A673 (cell line): Measurements from ENCODE around the gene TMEM271. TPM values are rescaled to one million over a fixed set of nuclear protein-coding genes. Genes with fewer than 3 reads are reported as not detected.

Experiments used
- BruUV-seq: library from RNA; stranded (reverse); fragments of 400-500 nt; replicated peaks from 2 replicates; lab custom pipeline; 2021; lab: Mats Ljungman, UMichigan
- CTCF ChIA-PET: fragments of 300-600 bp; sonication (Branson Sonifier 250); formaldehyde crosslinking; loops from one replicate; lab custom pipeline; 2022; ENCODE audit warnings: antibody characterized with exemption; lab: Charles Lee
- POLR2A ChIA-PET: fragments of 300-600 bp; sonication (Branson Sonifier 250); formaldehyde crosslinking; loops from one replicate; lab custom pipeline; 2022; ENCODE audit warnings: antibody characterized with exemption; ENCODE audit not compliant: low non-redundant PET; lab: Charles Lee
- DNase-seq: peaks from one replicate; pipeline ENCODE4 v3.0.0-alpha.2; 2015; ENCODE audit warnings: low spot score
- H3K27ac ChIP-seq: fragments of 200-600 bp; sonication (generic); 2 replicates; pipeline ENCODE4 v1.5.1; 2016; ENCODE audit warnings: mixed run types, low read depth, mild to moderate bottlenecking, mixed read lengths, antibody characterized with exemption, low read length; ENCODE audit not compliant: poor library complexity, severe bottlenecking
- H3K27me3 ChIP-seq: fragments of 200-600 bp; sonication (generic); replicated peaks from 2 replicates; pipeline ENCODE4 v1.6.1; 2017; ENCODE audit warnings: mixed run types, low read depth, mild to moderate bottlenecking, mixed read lengths, antibody characterized with exemption, low read length; ENCODE audit not compliant: insufficient read depth, poor library complexity
- H3K36me3 ChIP-seq: fragments of 200-600 bp; sonication (generic); 2 replicates; pipeline ENCODE4 v1.6.1; 2016; ENCODE audit warnings: mixed run types, mild to moderate bottlenecking, mixed read lengths, antibody characterized with exemption, low read length; ENCODE audit not compliant: insufficient read depth, poor library complexity, severe bottlenecking
- H3K4me1 ChIP-seq: fragments of 200-600 bp; sonication (generic); 2 replicates; pipeline ENCODE4 v1.6.1; 2017; ENCODE audit warnings: mixed run types, mild to moderate bottlenecking, mixed read lengths, antibody characterized with exemption, low read length; ENCODE audit not compliant: insufficient read depth, poor library complexity, severe bottlenecking
- H3K4me3 ChIP-seq: fragments of 200-600 bp; sonication (generic); 2 replicates; pipeline ENCODE4 v1.5.1; 2016; ENCODE audit warnings: low read depth, mixed run types, mild to moderate bottlenecking, mixed read lengths, low read length; ENCODE audit not compliant: poor library complexity, severe bottlenecking
- H3K9me3 ChIP-seq: fragments of 200-600 bp; sonication (generic); 2 replicates; pipeline ENCODE4 v1.6.1; 2016; ENCODE audit warnings: mixed run types, low read depth, mild to moderate bottlenecking, mixed read lengths, antibody characterized with exemption, low read length; ENCODE audit not compliant: poor library complexity, severe bottlenecking
- CTCF ChIP-seq: fragments of 300-800, 200-600 bp; sonication (generic); conservative IDR thresholded peaks from 2 replicates; pipeline ENCODE4 v1.5.1; 2017; ENCODE audit warnings: low read depth, mild to moderate bottlenecking, antibody characterized with exemption, low read length, moderate library complexity, mixed read lengths
- EZH2 ChIP-seq: fragments of 200-600 bp; sonication (generic); IDR thresholded peaks from 2 replicates; pipeline ENCODE4 v1.6.1; 2017; ENCODE audit warnings: borderline replicate concordance, low read depth, mild to moderate bottlenecking, mixed read lengths, antibody characterized with exemption, low read length; ENCODE audit not compliant: poor library complexity, severe bottlenecking
- intact Hi-C: fragments of 100-400 bp; cut with micrococcal nuclease; formaldehyde crosslinking; loops from one replicate; pipeline ENCODE4 v1.10.0; 2022; ENCODE audit not compliant: unreplicated experiment
- total RNA-seq: library from RNA; stranded (reverse); gene quantifications from 2 replicates; pipeline ENCODE4 v1.2.3, GENCODE V29; 2021

TMEM271 gene
- total RNA-seq, 1 experiment from 2014 or later, result 3.6 TPM

DNA sequence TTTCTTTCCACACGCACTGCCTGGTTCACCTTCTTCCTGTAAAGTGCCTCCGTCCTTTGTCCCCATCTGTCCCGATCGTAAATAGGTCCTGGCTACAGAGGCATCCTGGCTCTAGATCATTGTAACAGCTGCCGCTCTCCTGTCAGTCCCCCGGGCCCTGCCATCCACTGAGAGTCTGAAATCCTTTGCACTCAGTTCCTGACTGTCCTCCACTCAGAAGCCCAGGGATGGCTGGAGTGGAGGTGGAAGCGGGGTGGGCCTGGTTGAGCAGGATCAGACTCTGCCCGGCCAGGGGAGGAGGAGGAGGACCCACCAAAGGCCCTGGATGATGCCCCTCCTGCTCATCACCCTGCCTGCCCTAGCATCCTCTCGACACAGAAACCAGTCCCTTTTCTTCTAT is 47.3 kb downstream of the TMEM271 start:
- H3K4me3 ChIP-seq, result no peak overlapping the region

DNA sequence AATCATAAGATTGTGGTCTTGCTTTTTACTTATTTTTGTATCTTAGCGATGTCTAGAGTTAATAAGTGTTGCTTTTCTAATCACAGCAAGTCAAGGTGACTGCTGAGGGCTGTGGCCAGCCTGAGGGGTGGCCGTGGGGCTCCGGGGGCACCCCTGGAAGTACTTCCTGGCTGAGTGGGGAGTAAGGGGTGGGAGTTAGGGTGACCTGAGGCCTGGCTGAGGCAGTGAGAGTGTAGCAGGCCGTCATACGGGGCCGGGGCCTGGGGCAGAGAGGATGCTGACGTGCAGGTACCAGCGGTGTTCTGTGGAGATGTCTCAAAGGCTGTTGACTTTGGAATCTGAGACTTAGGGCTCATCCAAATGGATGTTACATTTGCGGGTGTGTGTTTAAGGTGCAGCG is 47.8 kb downstream of the TMEM271 start:
- BruUV-seq, result no TSS peak
- Histone ChIP-seq H3K4me3 (no peak overlapping the region), H3K27ac (peak overlapping the region; percentile 23), H3K4me1 (no peaks in the 10 kb centered on the region), H3K9me3 (no peaks in the 10 kb centered on the region), H3K27me3 (no peaks in the 10 kb centered on the region), H3K36me3 (peaks cover 19% of the 10 kb centered on the region)
- ChIA-PET CTCF (no interaction called here), POLR2A (no interaction called here)
- intact Hi-C loops, result no loop called here
- DNase-seq, result no peak
- no peak for TF ChIP-seq EZH2
- no peak for TF ChIP-seq CTCF

More for the DNA sequence above, 47.3 kb downstream of the TMEM271 start:
- H3K27me3 ChIP-seq, result no peaks in the 10 kb centered on the region
- H3K27ac ChIP-seq, result no peak overlapping the region
- H3K4me1 ChIP-seq, result no peaks in the 10 kb centered on the region
- intact Hi-C loops, result no loop called here
- ChIA-PET CTCF (no interaction called here), POLR2A (no interaction called here)
- BruUV-seq, result no TSS peak
- H3K36me3 ChIP-seq, result peaks cover 15% of the 10 kb centered on the region
- DNase-seq, result no peak
- TF ChIP-seq CTCF (no peak), EZH2 (no peak)
- no peaks in the 10 kb centered on the region for H3K9me3 ChIP-seq

GRCh38 chr4:526971-527460 is 49.1 kb downstream of the TMEM271 start:
- H3K4me1 ChIP-seq, result no peaks in the 10 kb centered on the region

More at GRCh38 chr4:526971-527460, 49.1 kb downstream of the TMEM271 start:
- Histone ChIP-seq H3K27ac (no peak overlapping the region), H3K36me3 (peaks cover 24% of the 10 kb centered on the region), H3K27me3 (no peaks in the 10 kb centered on the region), H3K4me3 (no peak overlapping the region), H3K9me3 (no peaks in the 10 kb centered on the region)
- TF ChIP-seq EZH2 (no peak), CTCF (no peak)
- intact Hi-C loops, result no loop called here
- CTCF ChIA-PET, result no interaction called here
- DNase-seq, result no peak
- POLR2A ChIA-PET, result no interaction called here
- no TSS peak for BruUV-seq
